Prostate gland (tissue), 2 donors: ENCODE measurements around the gene KLK11.

Experiments used
- POLR2A ChIP-seq: fragments of 450-650 bp; IDR thresholded peaks from one replicate; pipeline ENCODE4 v1.6.1; 2016; ENCODE audit warnings: antibody characterized with exemption, mild to moderate bottlenecking
- POLR2AphosphoS5 ChIP-seq: sonication (generic); formaldehyde crosslinking; IDR thresholded peaks from one replicate; pipeline ENCODE4 v1.6.1; 2017; ENCODE audit warnings: antibody characterized with exemption
- TF ChIP-seq, protein P1 (sequence below), 4 experiments: fragments of 200-600 bp in 2 of 4; fragments of 450-650 bp in 2 of 4; sonication (generic) in 2 of 4; IDR thresholded peaks; 1 replicate in 3 of 4; 2 replicates in 1 of 4; pipeline ENCODE4 v1.5.1; 2016 to 2019; ENCODE audit warnings: antibody characterized with exemption in 4 of 4, mild to moderate bottlenecking in 2 of 4, moderate library complexity in 2 of 4

- TF ChIP-seq, protein P1, sequence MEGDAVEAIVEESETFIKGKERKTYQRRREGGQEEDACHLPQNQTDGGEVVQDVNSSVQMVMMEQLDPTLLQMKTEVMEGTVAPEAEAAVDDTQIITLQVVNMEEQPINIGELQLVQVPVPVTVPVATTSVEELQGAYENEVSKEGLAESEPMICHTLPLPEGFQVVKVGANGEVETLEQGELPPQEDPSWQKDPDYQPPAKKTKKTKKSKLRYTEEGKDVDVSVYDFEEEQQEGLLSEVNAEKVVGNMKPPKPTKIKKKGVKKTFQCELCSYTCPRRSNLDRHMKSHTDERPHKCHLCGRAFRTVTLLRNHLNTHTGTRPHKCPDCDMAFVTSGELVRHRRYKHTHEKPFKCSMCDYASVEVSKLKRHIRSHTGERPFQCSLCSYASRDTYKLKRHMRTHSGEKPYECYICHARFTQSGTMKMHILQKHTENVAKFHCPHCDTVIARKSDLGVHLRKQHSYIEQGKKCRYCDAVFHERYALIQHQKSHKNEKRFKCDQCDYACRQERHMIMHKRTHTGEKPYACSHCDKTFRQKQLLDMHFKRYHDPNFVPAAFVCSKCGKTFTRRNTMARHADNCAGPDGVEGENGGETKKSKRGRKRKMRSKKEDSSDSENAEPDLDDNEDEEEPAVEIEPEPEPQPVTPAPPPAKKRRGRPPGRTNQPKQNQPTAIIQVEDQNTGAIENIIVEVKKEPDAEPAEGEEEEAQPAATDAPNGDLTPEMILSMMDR (IDR thresholded peaks at IDR 0.05) = no peak
- TF ChIP-seq POLR2A = no peak
- no peak for TF ChIP-seq POLR2AphosphoS5
Measured at GRCh38 chr19:50978772-50979390, 47.5 kb downstream of the KLK11 start.
